ENCODE data around the gene SLC22A25.

GRCh38 chr11:63277345-63277943 is 34.0 kb upstream of the SLC22A25 start:
- TF ChIP-seq SUZ12 (IDR thresholded peaks at IDR 0.05; ENCODE audit: unreplicated experiment) (no peak), MXI1 (IDR thresholded peaks at IDR 0.05; ENCODE audit: low read depth, low read length) (no peak)

Data from GM12878 (cell line).